ENCODE results near the gene HES1. TPM values are rescaled to one million over a fixed set of nuclear protein-coding genes. Genes with fewer than 3 reads are reported as not detected.

Gene HES1
- total RNA-seq, 1 donor from 2014 or later = 46.6 TPM

- DNase-seq (ENCODE audit: low read depth) (no peak), FAIRE-seq (no peak)
- H3K36me3 ChIP-seq (ENCODE audit: control insufficient read depth, insufficient read depth, low read length) = no peaks in the 10 kb centered on the region
- H3K27me3 ChIP-seq (ENCODE audit: control insufficient read depth, insufficient read depth, low read length) = no peaks in the 10 kb centered on the region
- no peak for TF ChIP-seq CTCF (IDR thresholded peaks at IDR 0.05; ENCODE audit: insufficient read depth, low read length, severe bottlenecking)
- no peak overlapping the region for H3K4me3 ChIP-seq (ENCODE audit: low read depth, low read length)
These were observed 30.9 kb downstream of the HES1 start for GRCh38 chr3:194166682-194167479.

GRCh38 chr3:194167480-194168282 lies 31.7 kb downstream of the HES1 start:
- Histone ChIP-seq H3K36me3 (ENCODE audit: control insufficient read depth, insufficient read depth, low read length) (no peaks in the 10 kb centered on the region), H3K27me3 (ENCODE audit: control insufficient read depth, insufficient read depth, low read length) (no peaks in the 10 kb centered on the region), H3K4me3 (ENCODE audit: low read depth, low read length) (no peak overlapping the region)
- DNase-seq (ENCODE audit: low read depth) (no peak), FAIRE-seq (no peak)
- TF ChIP-seq CTCF (IDR thresholded peaks at IDR 0.05; ENCODE audit: insufficient read depth, low read length, severe bottlenecking) = no peak

GRCh38 chr3:194168994-194169393 lies 33.0 kb downstream of the HES1 start:
- Histone ChIP-seq H3K36me3 (ENCODE audit: control insufficient read depth, insufficient read depth, low read length) (no peaks in the 10 kb centered on the region), H3K27me3 (ENCODE audit: control insufficient read depth, insufficient read depth, low read length) (no peaks in the 10 kb centered on the region), H3K4me3 (ENCODE audit: low read depth, low read length) (no peak overlapping the region)
- FAIRE-seq (no peak), DNase-seq (ENCODE audit: low read depth) (no peak)
- TF ChIP-seq CTCF (IDR thresholded peaks at IDR 0.05; ENCODE audit: insufficient read depth, low read length, severe bottlenecking) = no peak

GRCh38 chr3:194169595-194169994 lies 33.6 kb downstream of the HES1 start:
- Histone ChIP-seq H3K27me3 (ENCODE audit: control insufficient read depth, insufficient read depth, low read length) (no peaks in the 10 kb centered on the region), H3K4me3 (ENCODE audit: low read depth, low read length) (no peak overlapping the region), H3K36me3 (ENCODE audit: control insufficient read depth, insufficient read depth, low read length) (no peaks in the 10 kb centered on the region)
- DNase-seq (ENCODE audit: low read depth) (no peak), FAIRE-seq (no peak)
- TF ChIP-seq CTCF (IDR thresholded peaks at IDR 0.05; ENCODE audit: insufficient read depth, low read length, severe bottlenecking) = no peak

GRCh38 chr3:194170793-194171192 lies 34.8 kb downstream of the HES1 start:
- Histone ChIP-seq H3K27me3 (ENCODE audit: control insufficient read depth, insufficient read depth, low read length) (no peaks in the 10 kb centered on the region), H3K4me3 (ENCODE audit: low read depth, low read length) (no peak overlapping the region), H3K36me3 (ENCODE audit: control insufficient read depth, insufficient read depth, low read length) (no peaks in the 10 kb centered on the region)
- no peak for TF ChIP-seq CTCF (IDR thresholded peaks at IDR 0.05; ENCODE audit: insufficient read depth, low read length, severe bottlenecking)
- DNase-seq (ENCODE audit: low read depth) (no peak), FAIRE-seq (no peak)

Measured in bronchial epithelial cell (primary cell).